ENCODE data around the gene CMTR1.

DNA sequence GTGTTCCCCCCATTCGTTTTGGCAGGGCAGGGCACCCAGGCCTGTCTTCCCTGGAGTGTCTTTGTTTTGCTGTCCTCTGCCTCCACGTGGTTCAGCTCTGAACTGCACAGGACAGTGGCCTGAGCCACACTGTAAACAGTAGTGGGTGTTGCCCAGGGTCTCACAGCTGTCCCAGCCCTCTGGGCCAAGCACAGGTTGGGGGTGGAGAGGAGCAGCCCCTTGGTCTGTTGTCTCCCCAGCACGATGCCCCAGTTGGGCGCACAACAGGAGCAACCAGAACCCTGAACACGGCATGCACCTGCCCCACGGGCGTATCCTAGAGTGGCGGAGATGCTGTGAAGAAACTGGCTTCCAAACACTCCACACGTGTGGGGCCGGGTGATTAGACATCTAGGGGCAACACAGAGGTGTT lies 52.3 kb downstream of the CMTR1 start:
- TF ChIP-seq POLR2AphosphoS5 (IDR thresholded peaks at IDR 0.05; ENCODE audit: low read depth, low read length) = no peak
- TF ChIP-seq TAF1 (IDR thresholded peaks at IDR 0.05; ENCODE audit: borderline replicate concordance, insufficient read depth, low read length) = no peak
- TF ChIP-seq, protein P1, sequence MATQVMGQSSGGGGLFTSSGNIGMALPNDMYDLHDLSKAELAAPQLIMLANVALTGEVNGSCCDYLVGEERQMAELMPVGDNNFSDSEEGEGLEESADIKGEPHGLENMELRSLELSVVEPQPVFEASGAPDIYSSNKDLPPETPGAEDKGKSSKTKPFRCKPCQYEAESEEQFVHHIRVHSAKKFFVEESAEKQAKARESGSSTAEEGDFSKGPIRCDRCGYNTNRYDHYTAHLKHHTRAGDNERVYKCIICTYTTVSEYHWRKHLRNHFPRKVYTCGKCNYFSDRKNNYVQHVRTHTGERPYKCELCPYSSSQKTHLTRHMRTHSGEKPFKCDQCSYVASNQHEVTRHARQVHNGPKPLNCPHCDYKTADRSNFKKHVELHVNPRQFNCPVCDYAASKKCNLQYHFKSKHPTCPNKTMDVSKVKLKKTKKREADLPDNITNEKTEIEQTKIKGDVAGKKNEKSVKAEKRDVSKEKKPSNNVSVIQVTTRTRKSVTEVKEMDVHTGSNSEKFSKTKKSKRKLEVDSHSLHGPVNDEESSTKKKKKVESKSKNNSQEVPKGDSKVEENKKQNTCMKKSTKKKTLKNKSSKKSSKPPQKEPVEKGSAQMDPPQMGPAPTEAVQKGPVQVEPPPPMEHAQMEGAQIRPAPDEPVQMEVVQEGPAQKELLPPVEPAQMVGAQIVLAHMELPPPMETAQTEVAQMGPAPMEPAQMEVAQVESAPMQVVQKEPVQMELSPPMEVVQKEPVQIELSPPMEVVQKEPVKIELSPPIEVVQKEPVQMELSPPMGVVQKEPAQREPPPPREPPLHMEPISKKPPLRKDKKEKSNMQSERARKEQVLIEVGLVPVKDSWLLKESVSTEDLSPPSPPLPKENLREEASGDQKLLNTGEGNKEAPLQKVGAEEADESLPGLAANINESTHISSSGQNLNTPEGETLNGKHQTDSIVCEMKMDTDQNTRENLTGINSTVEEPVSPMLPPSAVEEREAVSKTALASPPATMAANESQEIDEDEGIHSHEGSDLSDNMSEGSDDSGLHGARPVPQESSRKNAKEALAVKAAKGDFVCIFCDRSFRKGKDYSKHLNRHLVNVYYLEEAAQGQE (IDR thresholded peaks at IDR 0.05; ENCODE audit: insufficient read depth in 1 of 2, low read depth in 2 of 2, low read length in 2 of 2) = no peak
- no peak for TF ChIP-seq SIN3A (IDR thresholded peaks at IDR 0.05; ENCODE audit: borderline replicate concordance, insufficient read depth, low read length)
